ENCODE data around the gene TENT4A. TPM values are rescaled to one million over a fixed set of nuclear protein-coding genes. Genes with fewer than 3 reads are reported as not detected.

TENT4A gene
- total and polyA plus RNA-seq, 2 of the 4 experiments (the other 2 are of a cell fraction) = 5.9 to 17.2 TPM

DNA sequence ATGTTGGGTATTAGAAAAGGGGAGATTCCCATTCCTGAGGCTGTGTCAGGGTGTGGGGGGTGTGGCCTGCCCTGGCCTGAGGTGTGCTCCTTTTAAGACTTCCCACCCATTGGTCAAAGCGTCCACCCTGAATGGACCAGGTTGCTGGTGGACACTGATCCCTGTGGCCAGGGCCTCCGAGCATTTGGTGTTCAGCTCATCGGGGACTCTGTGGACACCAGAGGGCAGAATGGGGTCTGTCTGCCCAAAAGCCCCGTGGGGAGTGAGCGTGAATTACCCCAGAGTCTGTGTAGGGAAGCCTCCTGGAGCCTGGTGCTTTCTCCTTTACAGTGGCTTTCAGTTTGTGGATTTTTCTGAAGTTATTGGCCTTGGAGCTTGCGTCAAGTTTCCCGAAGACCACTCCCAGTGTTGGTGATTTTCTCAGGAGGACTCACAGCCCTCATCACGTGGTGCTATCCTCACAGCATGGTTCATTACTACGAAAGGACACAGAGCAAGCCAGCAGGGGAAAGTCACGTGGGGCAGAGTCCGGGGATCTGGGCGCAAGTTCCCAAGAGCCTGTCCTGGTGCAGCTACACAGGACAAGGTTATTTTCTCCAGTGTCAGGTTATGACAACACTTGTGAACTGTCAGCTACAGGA lies 55.5 kb downstream of the TENT4A start:
- intact Hi-C loops (cut with micrococcal nuclease) = loop anchor here (5.0 kb wide), 1 partner anchor 1049 kb away; no protein-coding TSS in a partner anchor
- Histone ChIP-seq H2BK5ac (ENCODE audit: low read depth, low read length, poor library complexity, severe bottlenecking) (no peak overlapping the region), H4K91ac (ENCODE audit: insufficient read depth, low read depth, low read length) (no peak overlapping the region), H3K4me3 (ENCODE audit: insufficient read depth, low read depth, low read length) (no peak overlapping the region), H2AK5ac (ENCODE audit: low read depth, low read length) (no peak overlapping the region), H3K36me3 (ENCODE audit: control insufficient read depth, insufficient read depth, low read length) (no peaks in the 10 kb centered on the region), H2BK15ac (ENCODE audit: low read depth, low read length) (no peak overlapping the region), H3K27me3 (ENCODE audit: control insufficient read depth, insufficient read depth, low read length) (peaks cover 5% of the 10 kb centered on the region; the same call in 1 of the 2 replicates), H3K27ac (ENCODE audit: insufficient read depth, low read length) (no peak overlapping the region), H3K4me1 (ENCODE audit: control insufficient read depth, insufficient read depth, low read length) (no peaks in the 10 kb centered on the region), H3K4me2 (ENCODE audit: low read depth, low read length) (no peak overlapping the region), H4K20me1 (ENCODE audit: insufficient read depth, low read length) (no peaks in the 10 kb centered on the region), H3K79me1 (ENCODE audit: low read depth in 1 of 2, low read length in 2 of 2) (no peaks in the 10 kb centered on the region), H2AFZ (replicated peaks; ENCODE audit: low read length, poor library complexity) (no peak overlapping the region), H3K9me1 (ENCODE audit: insufficient read depth, low read length) (no peaks in the 10 kb centered on the region), H2BK20ac (ENCODE audit: low read depth, low read length) (no peak overlapping the region), H3K23ac (ENCODE audit: low read depth, low read length) (no peak overlapping the region), H3K4ac (ENCODE audit: low read depth, low read length) (no peak overlapping the region), H2BK120ac (ENCODE audit: low read depth, low read length) (no peak overlapping the region), H4K8ac (ENCODE audit: low read depth in 2 of 2, low read length in 2 of 2) (no peak overlapping the region), H3K56ac (ENCODE audit: extremely low read depth, insufficient read depth, low read length) (no peak overlapping the region), H3K18ac (ENCODE audit: low read depth, low read length) (no peak overlapping the region), H3K14ac (replicated peaks; ENCODE audit: low read depth, low read length) (no peak overlapping the region), H3K9me3 (ENCODE audit: control insufficient read depth, insufficient read depth, low read length) (no peaks in the 10 kb centered on the region), H2AK9ac (replicated peaks; ENCODE audit: low read depth, low read length, poor library complexity) (peak overlapping the region; percentile 37), H3K9ac (ENCODE audit: low read depth, low read length) (no peak overlapping the region), H4K5ac (ENCODE audit: low read depth, low read length) (no peak overlapping the region)
- TF ChIP-seq POLR2A (IDR thresholded peaks at IDR 0.05; ENCODE audit: low read depth, low read length) (no peak), RAD21 (IDR thresholded peaks at IDR 0.05; ENCODE audit: low read length) (no peak), FOS (IDR thresholded peaks at IDR 0.05; ENCODE audit: low read depth, low read length) (no peak), RCOR1 (IDR thresholded peaks at IDR 0.05; ENCODE audit: insufficient replicate concordance, low read length) (no peak), NFE2L2 (IDR thresholded peaks at IDR 0.05; ENCODE audit: low read depth, low read length) (no peak), CEBPB (IDR thresholded peaks at IDR 0.05; ENCODE audit: low read depth, low read length) (no peak), CHD1 (IDR thresholded peaks at IDR 0.05; ENCODE audit: low read depth, low read length) (no peak), BHLHE40 (IDR thresholded peaks at IDR 0.05; ENCODE audit: low read depth, low read length) (no peak), SMC3 (IDR thresholded peaks at IDR 0.05; ENCODE audit: low read depth, low read length) (no peak), MAFK (IDR thresholded peaks at IDR 0.05; ENCODE audit: low read depth, low read length) (no peak)
- TF ChIP-seq, protein P1, sequence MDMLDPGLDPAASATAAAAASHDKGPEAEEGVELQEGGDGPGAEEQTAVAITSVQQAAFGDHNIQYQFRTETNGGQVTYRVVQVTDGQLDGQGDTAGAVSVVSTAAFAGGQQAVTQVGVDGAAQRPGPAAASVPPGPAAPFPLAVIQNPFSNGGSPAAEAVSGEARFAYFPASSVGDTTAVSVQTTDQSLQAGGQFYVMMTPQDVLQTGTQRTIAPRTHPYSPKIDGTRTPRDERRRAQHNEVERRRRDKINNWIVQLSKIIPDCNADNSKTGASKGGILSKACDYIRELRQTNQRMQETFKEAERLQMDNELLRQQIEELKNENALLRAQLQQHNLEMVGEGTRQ (IDR thresholded peaks at IDR 0.05; ENCODE audit: low read depth, low read length) = no peak
- TF ChIP-seq, protein P2, sequence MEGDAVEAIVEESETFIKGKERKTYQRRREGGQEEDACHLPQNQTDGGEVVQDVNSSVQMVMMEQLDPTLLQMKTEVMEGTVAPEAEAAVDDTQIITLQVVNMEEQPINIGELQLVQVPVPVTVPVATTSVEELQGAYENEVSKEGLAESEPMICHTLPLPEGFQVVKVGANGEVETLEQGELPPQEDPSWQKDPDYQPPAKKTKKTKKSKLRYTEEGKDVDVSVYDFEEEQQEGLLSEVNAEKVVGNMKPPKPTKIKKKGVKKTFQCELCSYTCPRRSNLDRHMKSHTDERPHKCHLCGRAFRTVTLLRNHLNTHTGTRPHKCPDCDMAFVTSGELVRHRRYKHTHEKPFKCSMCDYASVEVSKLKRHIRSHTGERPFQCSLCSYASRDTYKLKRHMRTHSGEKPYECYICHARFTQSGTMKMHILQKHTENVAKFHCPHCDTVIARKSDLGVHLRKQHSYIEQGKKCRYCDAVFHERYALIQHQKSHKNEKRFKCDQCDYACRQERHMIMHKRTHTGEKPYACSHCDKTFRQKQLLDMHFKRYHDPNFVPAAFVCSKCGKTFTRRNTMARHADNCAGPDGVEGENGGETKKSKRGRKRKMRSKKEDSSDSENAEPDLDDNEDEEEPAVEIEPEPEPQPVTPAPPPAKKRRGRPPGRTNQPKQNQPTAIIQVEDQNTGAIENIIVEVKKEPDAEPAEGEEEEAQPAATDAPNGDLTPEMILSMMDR (conservative IDR thresholded peaks at IDR 0.05; ENCODE audit: low read depth, low read length) = no peak
- BruUV-seq (replicated peaks) = no TSS peak
- DNase-seq (no peak), ATAC-seq (ENCODE audit: low read depth) (no peak)
- in situ Hi-C loops (cut with MboI; ENCODE audit: low sequenced_read_pairs) = loop anchor here (5.0 kb wide), 1 partner anchor 979 kb away; no protein-coding TSS in a partner anchor
- CTCF ChIA-PET = no interaction called here
- 69% methylated on average over 7 of the region's 12 CpGs; no CpG with 5 or more reads in 1 of the 2 experiments for WGBS, 2 experiments (ENCODE audit: extremely low coverage in 2 of 2, insufficient read length in 1 of 2)
- dilution Hi-C loops (cut with HindIII; ENCODE audit: low sequenced_read_pairs, unreplicated experiment) = no loop called here
- POLR2A ChIA-PET (ENCODE audit: unreplicated experiment) = no interaction called here
